ENCODE data around the gene GRHL1.

DNA sequence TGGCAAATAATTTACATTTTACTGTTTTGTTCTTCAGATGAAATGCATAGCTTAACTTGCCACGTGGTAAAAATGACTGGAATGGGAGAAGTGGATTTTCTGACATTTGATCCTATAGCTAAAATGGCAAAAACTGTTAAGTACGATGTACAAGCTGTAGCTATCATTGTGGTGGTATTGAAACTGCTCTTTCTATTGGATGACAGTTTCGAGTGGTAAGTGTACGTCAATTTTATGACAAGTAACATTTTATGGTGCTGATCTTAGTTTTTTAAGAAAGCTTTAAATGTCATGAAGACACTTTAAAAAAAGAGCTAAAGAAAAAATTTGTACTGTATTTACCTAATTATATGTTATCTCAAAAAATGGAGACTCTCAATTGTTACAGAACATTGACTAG is 40.8 kb upstream of the GRHL1 start:
- no peak for TF ChIP-seq ZNF274 (IDR thresholded peaks at IDR 0.05; ENCODE audit: low read depth, low read length)
- TF ChIP-seq SUZ12 (IDR thresholded peaks at IDR 0.05; ENCODE audit: extremely low read depth, insufficient read depth, insufficient read length), result no peak
